Measurements from ENCODE around the gene TMEM198. TPM values are rescaled to one million over a fixed set of nuclear protein-coding genes. Genes with fewer than 3 reads are reported as not detected.

The TMEM198 gene
- total and polyA plus RNA-seq, 9 donors = 1.2 to 4.6 (median 3.0) TPM

- Histone ChIP-seq H3K4me3 (ENCODE audit: low read length) (no peak overlapping the region), H3K27me3 (ENCODE audit: control insufficient read depth, insufficient read depth, low read length) (peaks cover 26% of the 10 kb centered on the region)
- DNase-seq = no peak
Observed at GRCh38 chr2:219555956-219556355, 12.1 kb downstream of the TMEM198 start.

GRCh38 chr2:219556413-219556812 is 12.6 kb downstream of the TMEM198 start:
- Histone ChIP-seq H3K9me3 (replicated peaks; ENCODE audit: control insufficient read depth, low read depth, low read length) (no peaks in the 10 kb centered on the region), H3K27ac (ENCODE audit: low read length) (no peak overlapping the region), H3K36me3 (ENCODE audit: control insufficient read depth, insufficient read depth, low read length) (peaks cover 46% of the 10 kb centered on the region), H3K4me1 (ENCODE audit: control insufficient read depth, insufficient read depth, low read length) (peaks cover 21% of the 10 kb centered on the region), H3K4me3 (ENCODE audit: low read length) (no peak overlapping the region), H3K27me3 (ENCODE audit: control insufficient read depth, insufficient read depth, low read length) (peaks cover 23% of the 10 kb centered on the region)
- WGBS (ENCODE audit: insufficient coverage) = 91% methylated on average over 19 of the region's 19 CpGs
- DNase-seq = no peak

More at GRCh38 chr2:219555956-219556355, 12.1 kb downstream of the TMEM198 start:
- H3K36me3 ChIP-seq (ENCODE audit: control insufficient read depth, insufficient read depth, low read length) = peaks cover 44% of the 10 kb centered on the region
- 95% methylated on average over 20 of the region's 20 CpGs for WGBS (ENCODE audit: insufficient coverage)
- H3K27ac ChIP-seq (ENCODE audit: low read length) = no peak overlapping the region
- peaks cover 24% of the 10 kb centered on the region for H3K4me1 ChIP-seq (ENCODE audit: control insufficient read depth, insufficient read depth, low read length)
- H3K9me3 ChIP-seq (replicated peaks; ENCODE audit: control insufficient read depth, low read depth, low read length) = no peaks in the 10 kb centered on the region

- DNase-seq = no peak
- Histone ChIP-seq H3K9me3 (replicated peaks; ENCODE audit: control insufficient read depth, low read depth, low read length) (no peaks in the 10 kb centered on the region), H3K4me1 (ENCODE audit: control insufficient read depth, insufficient read depth, low read length) (peaks cover 21% of the 10 kb centered on the region), H3K36me3 (ENCODE audit: control insufficient read depth, insufficient read depth, low read length) (peaks cover 53% of the 10 kb centered on the region), H3K27me3 (ENCODE audit: control insufficient read depth, insufficient read depth, low read length) (peaks cover 14% of the 10 kb centered on the region), H3K4me3 (ENCODE audit: low read length) (no peak overlapping the region), H3K27ac (ENCODE audit: low read length) (no peak overlapping the region)
- 87% methylated on average over 21 of the region's 21 CpGs for WGBS (ENCODE audit: insufficient coverage)
Observed at GRCh38 chr2:219557320-219557719, 13.5 kb downstream of the TMEM198 start.

- H3K4me1 ChIP-seq (ENCODE audit: control insufficient read depth, insufficient read depth, low read length) = peaks cover 21% of the 10 kb centered on the region
- H3K4me3 ChIP-seq (ENCODE audit: low read length) = no peak overlapping the region
- no peak overlapping the region for H3K27ac ChIP-seq (ENCODE audit: low read length)
- no peak for DNase-seq
- peaks cover 7% of the 10 kb centered on the region for H3K27me3 ChIP-seq (ENCODE audit: control insufficient read depth, insufficient read depth, low read length)
- WGBS (ENCODE audit: insufficient coverage) = 97% methylated on average over 18 of the region's 25 CpGs
- no peaks in the 10 kb centered on the region for H3K9me3 ChIP-seq (replicated peaks; ENCODE audit: control insufficient read depth, low read depth, low read length)
- H3K36me3 ChIP-seq (ENCODE audit: control insufficient read depth, insufficient read depth, low read length) = peaks cover 61% of the 10 kb centered on the region
Observed at GRCh38 chr2:219557791-219558785, 14.3 kb downstream of the TMEM198 start.

- DNase-seq = no peak
- H3K4me3 ChIP-seq (ENCODE audit: low read length) = no peak overlapping the region
- 92% methylated on average over 8 of the region's 20 CpGs for WGBS (ENCODE audit: insufficient coverage)
- H3K9me3 ChIP-seq (replicated peaks; ENCODE audit: control insufficient read depth, low read depth, low read length) = no peaks in the 10 kb centered on the region
- peaks cover 2% of the 10 kb centered on the region for H3K27me3 ChIP-seq (ENCODE audit: control insufficient read depth, insufficient read depth, low read length)
- H3K36me3 ChIP-seq (ENCODE audit: control insufficient read depth, insufficient read depth, low read length) = peaks cover 74% of the 10 kb centered on the region
- H3K4me1 ChIP-seq (ENCODE audit: control insufficient read depth, insufficient read depth, low read length) = peaks cover 21% of the 10 kb centered on the region
- H3K27ac ChIP-seq (ENCODE audit: low read length) = no peak overlapping the region
Observed at GRCh38 chr2:219559156-219559915, 15.5 kb downstream of the TMEM198 start.

- H3K4me1 ChIP-seq (ENCODE audit: control insufficient read depth, insufficient read depth, low read length) = peaks cover 21% of the 10 kb centered on the region
- no peak overlapping the region for H3K27ac ChIP-seq (ENCODE audit: low read length)
- DNase-seq = no peak
- H3K36me3 ChIP-seq (ENCODE audit: control insufficient read depth, insufficient read depth, low read length) = peaks cover 78% of the 10 kb centered on the region
- H3K4me3 ChIP-seq (ENCODE audit: low read length) = no peak overlapping the region
- H3K9me3 ChIP-seq (replicated peaks; ENCODE audit: control insufficient read depth, low read depth, low read length) = no peaks in the 10 kb centered on the region
- 38% methylated on average over 4 of the region's 8 CpGs for whole genome bisulfite sequencing (ENCODE audit: insufficient coverage)
- H3K27me3 ChIP-seq (ENCODE audit: control insufficient read depth, insufficient read depth, low read length) = peaks cover 2% of the 10 kb centered on the region
Observed at GRCh38 chr2:219560037-219560892, 16.4 kb downstream of the TMEM198 start.

GRCh38 chr2:219560893-219561178 is 17.0 kb downstream of the TMEM198 start:
- no peak overlapping the region for H3K27ac ChIP-seq (ENCODE audit: low read length)
- no peaks in the 10 kb centered on the region for H3K27me3 ChIP-seq (ENCODE audit: control insufficient read depth, insufficient read depth, low read length)
- peaks cover 26% of the 10 kb centered on the region for H3K4me1 ChIP-seq (ENCODE audit: control insufficient read depth, insufficient read depth, low read length)
- 80% methylated on average over 3 of the region's 3 CpGs for WGBS (ENCODE audit: insufficient coverage)
- no peaks in the 10 kb centered on the region for H3K9me3 ChIP-seq (replicated peaks; ENCODE audit: control insufficient read depth, low read depth, low read length)
- no peak overlapping the region for H3K4me3 ChIP-seq (ENCODE audit: low read length)
- DNase-seq = no peak
- H3K36me3 ChIP-seq (ENCODE audit: control insufficient read depth, insufficient read depth, low read length) = peaks cover 78% of the 10 kb centered on the region

GRCh38 chr2:219561179-219562048 is 17.6 kb downstream of the TMEM198 start:
- no peaks in the 10 kb centered on the region for H3K9me3 ChIP-seq (replicated peaks; ENCODE audit: control insufficient read depth, low read depth, low read length)
- peaks cover 80% of the 10 kb centered on the region for H3K36me3 ChIP-seq (ENCODE audit: control insufficient read depth, insufficient read depth, low read length)
- WGBS (ENCODE audit: insufficient coverage) = 64% methylated on average over 18 of the region's 24 CpGs
- peaks cover 26% of the 10 kb centered on the region for H3K4me1 ChIP-seq (ENCODE audit: control insufficient read depth, insufficient read depth, low read length)
- no peaks in the 10 kb centered on the region for H3K27me3 ChIP-seq (ENCODE audit: control insufficient read depth, insufficient read depth, low read length)
- no peak overlapping the region for H3K4me3 ChIP-seq (ENCODE audit: low read length)
- DNase-seq = no peak
- no peak overlapping the region for H3K27ac ChIP-seq (ENCODE audit: low read length)
